HUES64 (cell line): ENCODE results near the gene P2RX7.

Source experiments
- H3K27ac ChIP-seq: 2 replicates; pipeline ENCODE4 v1.7.0; 2013; ENCODE audit warnings: low read depth, low read length, inconsistent platforms
- H3K27me3 ChIP-seq: 2 replicates; pipeline ENCODE4 v1.6.1; 2013; ENCODE audit warnings: mild to moderate bottlenecking, low read length; ENCODE audit not compliant: insufficient read depth
- H3K36me3 ChIP-seq: 2 replicates; pipeline ENCODE4 v1.6.1; 2013; ENCODE audit warnings: mild to moderate bottlenecking, low read length; ENCODE audit not compliant: insufficient read depth
- H3K4me1 ChIP-seq: 2 replicates; pipeline ENCODE4 v1.6.1; 2013; ENCODE audit warnings: mild to moderate bottlenecking, low read length, moderate library complexity; ENCODE audit not compliant: insufficient read depth
- H3K4me3 ChIP-seq: 2 replicates; pipeline ENCODE4 v1.5.1; 2013; ENCODE audit warnings: mild to moderate bottlenecking, low read length, moderate library complexity
- H3K9ac ChIP-seq: 2 replicates; pipeline ENCODE4 v1.6.1; 2013; ENCODE audit warnings: mild to moderate bottlenecking, low read depth, low read length
- H3K9me3 ChIP-seq: 2 replicates; pipeline ENCODE4 v1.6.1; 2013; ENCODE audit warnings: low read depth, low read length; ENCODE audit not compliant: insufficient read depth
- WGBS: fragments of 150-250, 120-280 bp; methylation state at CpG from one replicate; pipeline ENCODE4 v1.1.7; 2013; ENCODE audit warnings: missing lambda C conversion rate; 5-methylcytosine and 5-hydroxymethylcytosine counted together

P2RX7 gene

GRCh38 chr12:121111684-121112083 is 21.0 kb upstream of the P2RX7 start:
- WGBS, result 93% methylated on average over 9 of the region's 9 CpGs
- Histone ChIP-seq H3K27ac (no peak overlapping the region), H3K36me3 (no peaks in the 10 kb centered on the region), H3K4me1 (no peaks in the 10 kb centered on the region), H3K9ac (no peak overlapping the region), H3K27me3 (no peaks in the 10 kb centered on the region), H3K9me3 (no peaks in the 10 kb centered on the region), H3K4me3 (no peak overlapping the region)

GRCh38 chr12:121112496-121112895 is 20.2 kb upstream of the P2RX7 start:
- Histone ChIP-seq H3K27ac (no peak overlapping the region), H3K9ac (no peak overlapping the region), H3K4me1 (no peaks in the 10 kb centered on the region), H3K4me3 (no peak overlapping the region), H3K27me3 (no peaks in the 10 kb centered on the region), H3K36me3 (no peaks in the 10 kb centered on the region), H3K9me3 (no peaks in the 10 kb centered on the region)
- WGBS, result 90% methylated on average over 3 of the region's 4 CpGs

- 76% methylated on average over 3 of the region's 4 CpGs for WGBS
- Histone ChIP-seq H3K36me3 (no peaks in the 10 kb centered on the region), H3K9me3 (no peaks in the 10 kb centered on the region), H3K27ac (no peak overlapping the region), H3K9ac (no peak overlapping the region), H3K4me1 (no peaks in the 10 kb centered on the region), H3K27me3 (no peaks in the 10 kb centered on the region), H3K4me3 (no peak overlapping the region)
Measured at GRCh38 chr12:121113057-121113456, 19.6 kb upstream of the P2RX7 start.

- no peaks in the 10 kb centered on the region for H3K36me3 ChIP-seq
- no peaks in the 10 kb centered on the region for H3K4me1 ChIP-seq
- WGBS, result 89% methylated on average over 6 of the region's 6 CpGs
- no peak overlapping the region for H3K27ac ChIP-seq
- H3K4me3 ChIP-seq, result no peak overlapping the region
- H3K9me3 ChIP-seq, result no peaks in the 10 kb centered on the region
- H3K27me3 ChIP-seq, result no peaks in the 10 kb centered on the region
- no peak overlapping the region for H3K9ac ChIP-seq
Measured at GRCh38 chr12:121114019-121114639, 18.5 kb upstream of the P2RX7 start.

- Histone ChIP-seq H3K4me1 (no peaks in the 10 kb centered on the region), H3K9me3 (no peaks in the 10 kb centered on the region), H3K27ac (no peak overlapping the region), H3K4me3 (no peak overlapping the region), H3K36me3 (no peaks in the 10 kb centered on the region), H3K9ac (no peak overlapping the region), H3K27me3 (no peaks in the 10 kb centered on the region)
- 58% methylated on average over 2 of the region's 2 CpGs for WGBS
Measured at GRCh38 chr12:121114806-121115205, 17.9 kb upstream of the P2RX7 start.

- no peaks in the 10 kb centered on the region for H3K9me3 ChIP-seq
- H3K36me3 ChIP-seq, result no peaks in the 10 kb centered on the region
- H3K27ac ChIP-seq, result no peak overlapping the region
- 94% methylated on average over 4 of the region's 4 CpGs for WGBS
- H3K9ac ChIP-seq, result no peak overlapping the region
- no peak overlapping the region for H3K4me3 ChIP-seq
- no peaks in the 10 kb centered on the region for H3K27me3 ChIP-seq
- no peaks in the 10 kb centered on the region for H3K4me1 ChIP-seq
Measured at GRCh38 chr12:121115530-121115929, 17.1 kb upstream of the P2RX7 start.

GRCh38 chr12:121116318-121117225 is 16.1 kb upstream of the P2RX7 start:
- Histone ChIP-seq H3K9ac (no peak overlapping the region), H3K4me3 (no peak overlapping the region), H3K36me3 (no peaks in the 10 kb centered on the region), H3K9me3 (no peaks in the 10 kb centered on the region), H3K27ac (no peak overlapping the region), H3K4me1 (no peaks in the 10 kb centered on the region), H3K27me3 (no peaks in the 10 kb centered on the region)
- 84% methylated on average over 4 of the region's 4 CpGs for WGBS

- Histone ChIP-seq H3K4me3 (no peak overlapping the region), H3K9me3 (no peaks in the 10 kb centered on the region), H3K4me1 (no peaks in the 10 kb centered on the region), H3K27me3 (no peaks in the 10 kb centered on the region), H3K36me3 (no peaks in the 10 kb centered on the region), H3K27ac (no peak overlapping the region), H3K9ac (no peak overlapping the region)
- WGBS, result 88% methylated on average over 4 of the region's 4 CpGs
Measured at GRCh38 chr12:121117226-121117777, 15.4 kb upstream of the P2RX7 start.

GRCh38 chr12:121120323-121120722 is 12.4 kb upstream of the P2RX7 start:
- Histone ChIP-seq H3K9ac (no peak overlapping the region), H3K27me3 (no peaks in the 10 kb centered on the region), H3K27ac (no peak overlapping the region), H3K4me3 (no peak overlapping the region), H3K36me3 (no peaks in the 10 kb centered on the region), H3K4me1 (no peaks in the 10 kb centered on the region), H3K9me3 (no peaks in the 10 kb centered on the region)
- 98% methylated on average over 3 of the region's 6 CpGs for WGBS

- Histone ChIP-seq H3K9ac (no peak overlapping the region), H3K4me1 (no peaks in the 10 kb centered on the region), H3K9me3 (no peaks in the 10 kb centered on the region), H3K27me3 (no peaks in the 10 kb centered on the region), H3K36me3 (no peaks in the 10 kb centered on the region), H3K4me3 (no peak overlapping the region), H3K27ac (no peak overlapping the region)
- WGBS, result 87% methylated on average over 8 of the region's 8 CpGs
Measured at GRCh38 chr12:121120989-121121755, 11.5 kb upstream of the P2RX7 start.

- Histone ChIP-seq H3K9ac (no peak overlapping the region), H3K27me3 (no peaks in the 10 kb centered on the region), H3K4me1 (no peaks in the 10 kb centered on the region), H3K27ac (no peak overlapping the region), H3K9me3 (no peaks in the 10 kb centered on the region), H3K4me3 (no peak overlapping the region), H3K36me3 (no peaks in the 10 kb centered on the region)
- 89% methylated on average over 4 of the region's 4 CpGs for WGBS
Measured at GRCh38 chr12:121121805-121122204, 10.9 kb upstream of the P2RX7 start.
